GM12872 (cell line): ENCODE results near the gene PLCH2.

ENCODE experiments used
- TF ChIP-seq, protein P1 (sequence below): IDR thresholded peaks from 3 replicates; pipeline ENCODE4 v1.5.1; 2011; ENCODE audit warnings: low read depth, mild to moderate bottlenecking, low read length, moderate library complexity; ENCODE audit not compliant: insufficient read depth

Gene PLCH2

GRCh38 chr1:2519029-2519685 lies 43.1 kb downstream of the PLCH2 start:
- TF ChIP-seq, protein P1, sequence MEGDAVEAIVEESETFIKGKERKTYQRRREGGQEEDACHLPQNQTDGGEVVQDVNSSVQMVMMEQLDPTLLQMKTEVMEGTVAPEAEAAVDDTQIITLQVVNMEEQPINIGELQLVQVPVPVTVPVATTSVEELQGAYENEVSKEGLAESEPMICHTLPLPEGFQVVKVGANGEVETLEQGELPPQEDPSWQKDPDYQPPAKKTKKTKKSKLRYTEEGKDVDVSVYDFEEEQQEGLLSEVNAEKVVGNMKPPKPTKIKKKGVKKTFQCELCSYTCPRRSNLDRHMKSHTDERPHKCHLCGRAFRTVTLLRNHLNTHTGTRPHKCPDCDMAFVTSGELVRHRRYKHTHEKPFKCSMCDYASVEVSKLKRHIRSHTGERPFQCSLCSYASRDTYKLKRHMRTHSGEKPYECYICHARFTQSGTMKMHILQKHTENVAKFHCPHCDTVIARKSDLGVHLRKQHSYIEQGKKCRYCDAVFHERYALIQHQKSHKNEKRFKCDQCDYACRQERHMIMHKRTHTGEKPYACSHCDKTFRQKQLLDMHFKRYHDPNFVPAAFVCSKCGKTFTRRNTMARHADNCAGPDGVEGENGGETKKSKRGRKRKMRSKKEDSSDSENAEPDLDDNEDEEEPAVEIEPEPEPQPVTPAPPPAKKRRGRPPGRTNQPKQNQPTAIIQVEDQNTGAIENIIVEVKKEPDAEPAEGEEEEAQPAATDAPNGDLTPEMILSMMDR: no peak

- TF ChIP-seq, protein P1: no peak
Measured at GRCh38 chr1:2519729-2520128, 43.6 kb downstream of the PLCH2 start.

DNA sequence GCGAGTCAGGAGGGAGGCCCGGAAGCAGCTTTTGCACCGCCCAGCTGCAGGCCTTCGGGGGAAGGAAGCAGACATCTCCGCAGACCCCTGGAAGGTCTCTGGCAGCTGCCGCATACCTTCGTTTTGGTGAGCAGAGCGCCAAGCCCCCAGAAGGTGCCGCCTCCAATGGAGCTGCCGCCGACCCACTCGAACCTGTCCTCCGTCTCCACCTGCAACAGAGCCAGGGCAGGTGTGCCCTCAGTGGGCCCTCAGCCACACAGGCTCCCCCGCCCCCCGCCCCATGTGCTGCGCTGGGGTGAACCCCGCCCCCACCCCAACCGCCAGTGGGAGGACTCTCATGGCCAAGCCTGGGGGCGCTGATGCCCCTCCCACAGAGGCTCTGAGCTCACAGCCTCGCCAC lies 44.1 kb downstream of the PLCH2 start:
- TF ChIP-seq, protein P1: no peak

- TF ChIP-seq, protein P1: no peak
Measured at GRCh38 chr1:2520806-2521205, 44.7 kb downstream of the PLCH2 start.

GRCh38 chr1:2522230-2522629 lies 46.1 kb downstream of the PLCH2 start:
- TF ChIP-seq, protein P1: no peak

DNA sequence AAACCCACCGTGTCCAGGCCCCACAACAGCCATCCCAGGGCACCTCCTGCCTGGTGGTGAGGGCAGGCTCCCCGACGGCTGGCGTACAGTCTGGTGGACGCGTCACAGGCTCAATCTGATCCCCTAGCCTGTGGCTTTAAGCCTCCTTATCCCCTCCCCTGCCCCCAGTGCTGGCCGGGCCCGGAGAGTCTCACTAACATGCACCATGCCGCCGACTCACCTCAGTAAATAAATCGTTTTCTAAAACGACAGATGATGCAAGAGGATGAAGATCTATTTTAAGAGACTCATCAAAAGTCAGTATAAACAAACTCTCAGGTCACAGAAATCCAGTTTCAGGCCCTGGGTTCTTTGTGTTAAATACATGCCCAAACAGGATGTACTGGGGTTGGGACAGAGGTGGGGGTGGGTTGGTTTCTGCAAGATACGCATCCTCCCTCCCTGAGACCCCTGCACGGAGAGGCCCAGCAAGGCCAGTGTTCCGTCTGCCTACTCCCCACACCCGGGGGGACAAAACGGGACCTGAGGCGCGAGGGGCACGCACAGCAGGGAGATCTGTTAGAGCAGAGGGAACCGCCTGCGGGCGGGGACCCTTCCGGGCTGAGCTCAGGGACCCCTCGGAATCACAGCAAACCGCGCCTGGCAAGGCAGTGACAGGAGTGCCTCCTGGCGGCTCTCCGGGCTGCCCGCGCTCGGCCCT lies 47.3 kb downstream of the PLCH2 start:
- TF ChIP-seq, protein P1: no peak; the same call in 2 of the 3 replicates

DNA sequence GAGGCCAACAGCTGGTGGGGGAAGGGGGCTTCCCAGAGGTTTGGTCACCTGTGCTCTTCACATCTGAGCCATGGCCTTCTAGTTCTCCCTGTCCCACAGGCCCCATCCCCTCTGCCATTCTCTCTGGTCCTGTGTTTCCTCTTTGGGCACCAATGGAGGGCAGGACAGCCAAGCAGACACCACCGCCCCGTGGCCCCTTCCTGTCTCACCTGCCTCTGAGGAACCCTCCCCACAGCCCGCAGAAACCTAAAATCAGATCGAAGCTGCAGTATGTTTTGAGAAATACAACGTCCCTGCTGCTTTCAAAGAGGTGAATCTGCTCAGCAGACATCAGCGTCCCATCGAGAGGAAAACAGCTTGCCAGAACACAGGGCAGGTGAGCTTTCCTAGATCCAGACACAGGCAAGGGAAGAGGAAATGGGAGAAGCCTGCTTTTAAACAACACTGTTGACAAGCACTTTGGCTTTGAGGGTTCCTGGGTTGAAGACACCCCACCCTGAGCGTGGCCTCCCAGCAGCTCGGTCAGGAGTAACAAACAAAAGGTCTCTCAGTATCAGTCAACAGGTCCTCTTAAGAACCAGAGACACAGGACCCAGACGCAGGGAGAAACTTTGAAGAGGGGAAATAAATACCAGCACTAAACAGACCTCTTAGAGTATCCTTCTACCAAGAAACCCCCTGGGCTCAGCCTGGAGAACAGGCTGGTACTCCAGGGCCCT lies 48.0 kb downstream of the PLCH2 start:
- TF ChIP-seq, protein P1: 0 out of 3 replicates have a peak, but pooled peaks have one; percentile 28
